MG63 (cell line): ENCODE data around the gene ZNF8. TPM values are rescaled to one million over a fixed set of nuclear protein-coding genes. Genes with fewer than 3 reads are reported as not detected.
"Not testable (repeated sequence)": the region's sequence is repeated elsewhere in the genome, so short reads cannot be mapped to it uniquely, and the experiment has no call there.

Experiments used
- DNase-seq: peaks from one replicate; pipeline ENCODE4 v3.0.0-alpha.2; 2020
- H3K27me3 ChIP-seq: fragments of 250-450 bp; sonication (Bioruptor Pico); 2 replicates; pipeline ENCODE4 v1.5.1; 2020; ENCODE audit warnings: mild to moderate bottlenecking, moderate library complexity
- H3K36me3 ChIP-seq: fragments of 250-450 bp; sonication (Bioruptor Pico); 2 replicates; pipeline ENCODE4 v1.5.1; 2020; ENCODE audit warnings: mild to moderate bottlenecking, moderate library complexity
- H3K4me3 ChIP-seq: fragments of 250-450 bp; sonication (Bioruptor Pico); 2 replicates; pipeline ENCODE4 v1.5.1; 2020; ENCODE audit warnings: mild to moderate bottlenecking, moderate library complexity
- H3K9me3 ChIP-seq: fragments of 250-450 bp; sonication (Bioruptor Pico); 2 replicates; pipeline ENCODE4 v1.5.1; 2020; ENCODE audit warnings: mild to moderate bottlenecking, moderate library complexity
- total RNA-seq: library from RNA; depleted of rRNA; stranded (reverse); fragments of >200 nt; shearing (Covaris generic); gene quantifications from 2 replicates; pipeline ENCODE4 v1.2.3, GENCODE V29; 2014; ENCODE audit warnings: low replicate concordance; rRNA removed

ZNF8 gene
- 1.5 and 3.0 TPM in 2 replicates for total RNA-seq

DNA sequence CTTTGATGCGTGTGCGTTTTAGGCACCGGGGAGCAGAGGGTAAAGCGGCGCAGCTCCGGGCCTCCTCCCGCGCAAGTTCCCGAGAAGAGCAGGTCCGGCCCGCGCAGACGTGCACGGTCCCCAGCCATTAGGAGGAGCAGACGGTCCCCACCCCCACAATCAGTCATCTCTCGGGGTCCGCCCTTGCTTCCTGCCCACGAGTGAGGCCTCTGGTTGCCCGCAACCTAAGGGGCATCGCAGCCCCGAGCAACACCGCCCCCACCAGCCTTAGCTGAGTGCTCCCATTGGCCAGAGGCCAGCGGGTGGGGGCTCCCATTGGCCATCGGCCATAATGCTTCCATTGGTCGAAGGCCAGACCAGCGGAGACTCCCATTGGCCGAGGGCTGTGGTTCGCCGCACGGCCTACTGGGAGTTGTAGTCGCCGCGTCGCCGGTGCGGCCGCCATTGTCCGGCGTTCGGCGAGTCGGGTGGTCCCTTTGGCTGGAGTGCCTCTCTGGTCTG, at the start of gene ZNF8:
TSS of gene ZNF8 (plus strand) at position 415 of the 501 bp plus-strand sequence. CDS start 127 bp downstream, outside the sequence.
- no peaks in the 10 kb centered on the region for H3K27me3 ChIP-seq
- peak; percentile 96 for DNase-seq
- peak within 1 kb of the TSS; percentile 78 for H3K4me3 ChIP-seq
- peaks cover 39% of the 10 kb centered on the region for H3K9me3 ChIP-seq
- peaks cover 29% of the 10 kb centered on the region for H3K36me3 ChIP-seq

DNA sequence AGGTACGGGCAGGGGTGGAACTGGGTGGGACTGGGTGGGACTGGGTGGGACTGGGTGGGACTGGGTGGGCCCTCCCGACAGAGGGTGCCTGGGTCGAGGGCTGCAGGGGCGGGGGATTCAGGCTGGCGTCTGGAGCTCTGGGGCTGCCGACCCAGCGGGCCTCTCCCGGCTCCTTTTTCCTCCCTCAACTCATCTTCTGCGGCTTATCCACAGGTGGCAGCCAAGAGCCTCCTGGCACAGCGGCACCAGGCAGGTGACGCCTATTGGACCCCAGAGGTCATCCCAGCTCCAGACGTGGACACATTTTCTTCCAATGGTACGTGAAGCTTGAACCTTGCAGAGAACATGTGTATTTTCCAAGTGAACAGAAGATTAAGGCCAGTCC, 49.5 kb upstream of the ZNF8 start:
- peak; percentile 6 for DNase-seq
- H3K9me3 ChIP-seq, result peaks cover 30% of the 10 kb centered on the region
- H3K4me3 ChIP-seq, result peak overlapping the region; percentile 52
- H3K36me3 ChIP-seq, result peaks cover 17% of the 10 kb centered on the region
- H3K27me3 ChIP-seq, result no peaks in the 10 kb centered on the region

DNA sequence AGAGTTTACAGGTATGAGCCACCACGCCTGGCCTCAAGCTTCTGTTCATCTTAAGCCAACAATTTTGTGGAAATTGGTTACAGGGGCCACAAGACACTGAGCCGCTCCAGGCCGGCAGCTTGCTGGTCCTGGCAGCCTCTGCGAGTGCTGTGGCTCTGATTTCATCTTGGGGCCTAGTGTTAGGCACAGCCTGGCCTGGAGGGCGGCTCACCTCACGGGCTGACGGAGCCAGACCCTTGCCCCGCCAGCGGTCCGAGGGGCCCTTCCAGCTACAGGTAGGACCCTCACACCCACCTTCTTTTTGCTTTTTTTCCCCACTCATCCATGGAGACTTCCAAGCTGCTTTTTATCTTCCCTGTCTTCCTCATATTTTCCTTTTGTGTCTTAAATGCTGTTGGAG, 41.4 kb upstream of the ZNF8 start:
- Histone ChIP-seq H3K4me3 (no peak overlapping the region), H3K27me3 (no peaks in the 10 kb centered on the region), H3K9me3 (peaks cover 9% of the 10 kb centered on the region), H3K36me3 (peaks cover 7% of the 10 kb centered on the region)
- no peak for DNase-seq

DNA sequence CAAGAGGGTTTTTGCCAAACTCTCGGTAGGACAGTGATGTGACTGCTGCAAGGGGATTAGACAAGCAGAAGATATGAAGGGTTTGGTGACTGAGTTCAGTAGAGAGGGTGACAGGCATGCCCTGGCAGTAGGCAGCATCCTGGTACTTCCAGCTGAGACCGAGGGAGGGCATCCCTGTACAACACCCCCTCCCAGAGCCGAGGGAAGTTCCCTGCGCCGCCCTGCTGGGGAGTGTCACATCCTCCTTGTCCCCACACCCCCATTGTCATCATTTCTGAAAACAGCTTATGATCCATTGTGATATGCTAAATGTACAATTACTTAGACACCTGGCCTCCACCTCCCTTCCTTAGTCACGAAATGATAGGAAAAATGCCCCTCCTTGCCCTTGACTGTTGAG, 35.4 kb upstream of the ZNF8 start:
- no peak for DNase-seq
- Histone ChIP-seq H3K9me3 (peaks cover 17% of the 10 kb centered on the region), H3K27me3 (no peaks in the 10 kb centered on the region), H3K36me3 (peaks cover 15% of the 10 kb centered on the region), H3K4me3 (no peak overlapping the region)

DNA sequence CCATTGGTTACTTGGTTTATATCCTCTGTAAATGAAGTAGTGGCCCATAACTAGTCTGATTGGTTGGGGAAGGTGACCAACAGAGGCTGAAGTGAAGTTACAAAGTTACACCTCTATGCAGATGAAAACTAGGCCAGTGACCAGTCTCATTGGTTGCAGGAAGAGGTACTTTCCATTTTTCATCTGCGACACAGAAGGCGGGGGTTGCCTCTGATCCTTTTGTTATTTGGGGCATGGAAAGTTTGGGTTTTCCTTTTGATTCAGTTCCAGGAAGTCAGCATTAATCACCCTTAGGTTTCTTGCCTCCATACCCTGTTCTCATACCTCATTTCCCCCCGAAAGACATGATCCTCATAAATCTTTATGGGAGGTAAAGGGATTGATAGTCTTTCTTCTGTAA, 29.9 kb upstream of the ZNF8 start:
- DNase-seq, result no peak
- no peak overlapping the region for H3K4me3 ChIP-seq
- peaks cover 23% of the 10 kb centered on the region for H3K36me3 ChIP-seq
- no peaks in the 10 kb centered on the region for H3K27me3 ChIP-seq
- peaks cover 62% of the 10 kb centered on the region for H3K9me3 ChIP-seq

DNA sequence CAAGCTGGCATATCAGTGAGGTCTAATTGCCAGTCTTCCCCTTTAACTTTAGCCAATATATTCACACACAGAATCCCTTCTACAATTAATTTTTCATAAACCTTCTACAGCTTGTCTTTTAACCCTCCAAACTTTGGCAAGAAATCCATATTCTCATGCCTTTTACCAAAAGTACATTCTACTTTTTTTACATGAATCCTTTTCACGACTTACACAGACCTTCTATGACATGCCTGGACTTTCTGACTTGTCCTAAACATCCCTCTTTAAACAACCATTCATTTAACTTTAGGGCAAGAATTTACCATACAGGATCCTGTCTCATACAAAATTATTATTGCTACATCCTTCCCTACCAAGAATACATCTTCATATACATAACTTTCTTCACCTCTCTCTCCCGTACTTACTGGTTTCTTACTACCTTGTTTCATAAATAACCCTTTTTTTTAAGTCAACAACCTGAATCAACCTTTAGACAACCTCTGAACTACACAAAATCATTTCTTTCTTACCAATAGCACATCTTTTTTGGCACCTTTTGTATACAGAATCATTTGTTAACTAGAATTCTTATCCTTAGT, 26.6 kb upstream of the ZNF8 start:
- DNase-seq, result no peak
- Histone ChIP-seq H3K27me3 (no peaks in the 10 kb centered on the region), H3K9me3 (peaks cover 62% of the 10 kb centered on the region), H3K4me3 (no peak overlapping the region), H3K36me3 (peaks cover 20% of the 10 kb centered on the region)

DNA sequence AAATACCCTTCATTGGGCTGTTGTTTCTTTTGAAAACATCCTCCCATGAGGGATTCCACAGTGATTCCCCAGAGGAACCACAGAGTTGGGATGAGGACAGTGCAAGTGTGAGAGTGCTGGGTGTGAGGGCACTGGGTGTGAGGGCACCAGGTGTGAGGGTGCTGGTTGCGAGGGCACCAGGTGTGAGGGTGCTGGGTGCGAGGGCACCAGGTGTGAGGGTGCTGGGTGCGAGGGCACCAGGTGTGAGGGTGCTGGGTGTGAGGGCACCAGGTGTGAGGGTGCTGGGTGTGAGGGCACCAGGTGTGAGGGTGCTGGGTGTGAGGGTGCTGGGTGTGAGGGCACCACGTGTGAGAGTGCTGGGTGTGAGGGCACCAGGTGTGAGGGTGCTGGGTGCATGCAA, 20.5 kb upstream of the ZNF8 start:
- not testable (repeated sequence) for H3K27me3 ChIP-seq, H3K4me3 ChIP-seq, DNase-seq
- Histone ChIP-seq H3K36me3 (peaks cover 40% of the 10 kb centered on the region), H3K9me3 (peaks cover 73% of the 10 kb centered on the region)

DNA sequence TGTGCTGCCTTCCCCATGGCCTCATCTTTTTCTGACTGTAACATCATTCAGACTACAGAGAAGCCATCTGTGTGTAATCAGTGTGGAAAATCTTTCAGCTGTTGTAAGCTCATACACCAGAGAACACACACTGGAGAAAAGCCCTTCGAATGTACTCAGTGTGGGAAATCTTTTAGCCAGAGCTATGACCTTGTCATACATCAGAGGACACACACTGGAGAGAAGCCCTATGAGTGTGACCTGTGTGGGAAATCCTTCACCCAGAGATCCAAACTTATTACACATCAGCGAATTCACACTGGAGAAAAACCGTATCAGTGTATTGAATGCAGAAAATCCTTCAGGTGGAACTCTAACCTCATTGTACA, 17.2 kb upstream of the ZNF8 start:
- Histone ChIP-seq H3K9me3 (peaks cover 69% of the 10 kb centered on the region), H3K27me3 (no peaks in the 10 kb centered on the region), H3K4me3 (no peak overlapping the region), H3K36me3 (peaks cover 52% of the 10 kb centered on the region)
- DNase-seq, result no peak

DNA sequence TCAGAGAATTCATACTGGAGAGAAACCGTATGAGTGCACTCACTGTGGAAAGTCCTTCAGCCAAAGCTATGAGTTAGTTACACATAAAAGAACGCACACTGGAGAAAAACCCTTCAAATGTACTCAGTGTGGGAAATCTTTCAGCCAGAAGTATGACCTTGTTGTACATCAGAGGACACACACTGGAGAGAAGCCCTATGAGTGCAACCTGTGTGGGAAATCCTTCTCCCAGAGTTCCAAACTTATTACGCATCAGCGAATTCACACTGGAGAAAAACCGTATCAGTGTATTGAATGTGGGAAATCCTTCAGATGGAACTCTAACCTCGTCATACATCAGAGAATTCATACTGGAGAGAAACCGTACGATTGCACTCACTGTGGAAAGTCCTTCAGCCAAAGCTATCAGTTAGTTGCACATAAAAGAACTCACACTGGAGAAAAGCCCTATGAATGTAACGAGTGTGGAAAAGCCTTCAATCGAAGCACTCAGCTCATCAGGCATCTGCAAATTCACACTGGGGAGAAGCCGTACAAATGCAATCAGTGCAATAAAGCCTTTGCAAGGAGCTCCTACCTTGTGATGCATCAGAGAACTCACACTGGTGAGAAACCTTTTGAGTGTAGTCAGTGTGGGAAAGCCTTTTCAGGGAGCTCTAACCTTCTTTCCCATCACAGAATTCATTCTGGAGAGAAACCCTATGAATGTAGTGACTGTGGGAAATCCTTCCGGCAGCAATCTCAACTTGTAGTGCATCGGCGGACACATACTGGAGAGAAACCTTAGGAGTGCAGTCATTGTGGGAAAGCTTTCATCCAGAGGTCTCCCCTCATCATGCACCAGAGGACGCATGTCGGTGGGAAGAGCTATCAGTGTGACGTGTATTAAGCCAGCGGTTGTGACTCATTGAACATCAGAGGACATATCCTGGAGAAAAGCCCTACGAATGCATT, 16.5 kb upstream of the ZNF8 start:
- Histone ChIP-seq H3K36me3 (peaks cover 57% of the 10 kb centered on the region), H3K4me3 (no peak overlapping the region)
- DNase-seq, result no peak

DNA sequence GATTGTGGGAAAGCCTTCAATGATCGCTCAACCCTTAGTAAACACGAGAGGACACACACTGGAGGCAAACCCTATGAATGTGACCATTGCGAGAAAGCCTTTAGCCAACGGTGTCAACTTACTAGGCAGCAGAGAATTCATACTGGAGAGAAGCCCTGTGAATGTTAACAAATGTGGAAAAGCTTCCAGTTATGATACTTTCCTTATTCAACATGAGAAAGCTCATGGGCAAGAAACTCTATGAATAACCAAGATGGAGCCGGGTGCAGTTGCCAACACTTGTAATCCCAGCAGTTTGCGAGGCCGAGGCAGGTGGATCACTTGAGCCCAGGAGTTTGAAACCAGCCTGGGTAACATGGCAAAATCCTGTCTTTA, 15.8 kb upstream of the ZNF8 start:
- Histone ChIP-seq H3K36me3 (peaks cover 56% of the 10 kb centered on the region), H3K9me3 (peaks cover 67% of the 10 kb centered on the region), H3K4me3 (no peak overlapping the region), H3K27me3 (no peaks in the 10 kb centered on the region)
- no peak for DNase-seq

More for the DNA sequence above, 16.5 kb upstream of the ZNF8 start:
- Histone ChIP-seq H3K27me3 (no peaks in the 10 kb centered on the region), H3K9me3 (peaks cover 72% of the 10 kb centered on the region)

DNA sequence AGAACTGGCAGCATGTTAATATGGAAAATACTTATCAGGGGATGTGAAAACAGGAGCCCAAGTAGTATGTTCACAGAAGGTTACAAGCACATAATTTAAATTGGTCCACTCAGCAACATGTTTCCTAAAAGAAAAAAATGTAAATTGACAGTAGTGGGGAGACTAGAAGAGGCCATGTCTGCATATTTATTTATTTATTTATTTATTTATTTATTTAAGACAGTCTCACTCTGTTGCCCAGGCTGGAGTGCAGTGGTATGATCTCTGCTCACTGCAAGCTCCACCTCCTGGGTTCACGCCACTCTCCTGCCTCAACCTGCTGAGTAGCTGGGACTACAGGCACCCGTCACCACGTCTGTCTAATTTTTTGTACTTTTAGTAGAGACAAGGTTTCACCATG, 13.7 kb upstream of the ZNF8 start:
- Histone ChIP-seq H3K4me3 (no peak overlapping the region), H3K9me3 (peaks cover 59% of the 10 kb centered on the region), H3K27me3 (no peaks in the 10 kb centered on the region), H3K36me3 (peaks cover 46% of the 10 kb centered on the region)
- no peak for DNase-seq

DNA sequence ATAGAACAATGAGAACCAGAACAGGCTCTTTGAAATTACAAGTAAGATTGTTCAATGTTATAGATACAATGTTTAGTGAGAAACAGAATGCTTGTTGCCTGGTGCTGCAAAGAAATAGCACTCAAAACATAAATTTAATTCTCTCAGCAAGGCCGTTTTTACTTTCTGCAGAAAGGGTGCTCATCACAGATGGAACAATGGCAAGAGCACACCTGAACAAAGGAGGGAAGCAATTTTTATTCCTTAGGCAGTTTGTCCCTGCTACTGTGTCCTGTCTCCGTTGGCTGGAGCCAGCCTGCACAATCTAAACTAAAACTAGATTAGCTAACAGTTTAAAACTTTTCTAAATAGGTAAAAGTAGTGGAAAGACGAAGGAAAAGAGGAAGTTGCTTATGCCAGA, 10.4 kb upstream of the ZNF8 start:
- no peak for DNase-seq
- no peak overlapping the region for H3K4me3 ChIP-seq
- H3K9me3 ChIP-seq, result peaks cover 43% of the 10 kb centered on the region
- no peaks in the 10 kb centered on the region for H3K27me3 ChIP-seq
- H3K36me3 ChIP-seq, result peaks cover 30% of the 10 kb centered on the region; the same call in 1 of the 2 replicates

DNA sequence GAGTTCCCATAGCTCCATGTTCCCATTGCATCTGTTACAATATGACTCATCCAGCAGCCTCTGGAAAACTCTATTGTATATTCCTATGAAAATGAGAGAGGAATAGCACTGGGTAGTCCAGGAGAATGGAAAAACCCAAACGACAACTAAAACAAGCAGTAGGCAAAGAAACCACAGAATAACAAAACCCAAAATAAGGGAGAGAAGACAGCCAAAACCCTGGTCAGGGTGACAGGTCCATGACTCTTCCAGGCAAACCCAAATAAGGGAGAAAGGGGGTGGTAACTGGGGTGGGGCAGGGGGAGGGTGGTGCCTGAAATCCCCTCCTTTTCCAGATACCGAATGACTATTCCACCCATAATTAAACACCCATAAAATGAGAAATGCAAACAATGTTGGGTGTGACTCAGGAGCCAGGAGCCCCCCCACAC, 4.0 kb upstream of the ZNF8 start:
- H3K4me3 ChIP-seq, result no peak overlapping the region
- no peaks in the 10 kb centered on the region for H3K27me3 ChIP-seq
- DNase-seq, result peak; percentile 45
- peaks cover 42% of the 10 kb centered on the region for H3K9me3 ChIP-seq
- H3K36me3 ChIP-seq, result peaks cover 18% of the 10 kb centered on the region

DNA sequence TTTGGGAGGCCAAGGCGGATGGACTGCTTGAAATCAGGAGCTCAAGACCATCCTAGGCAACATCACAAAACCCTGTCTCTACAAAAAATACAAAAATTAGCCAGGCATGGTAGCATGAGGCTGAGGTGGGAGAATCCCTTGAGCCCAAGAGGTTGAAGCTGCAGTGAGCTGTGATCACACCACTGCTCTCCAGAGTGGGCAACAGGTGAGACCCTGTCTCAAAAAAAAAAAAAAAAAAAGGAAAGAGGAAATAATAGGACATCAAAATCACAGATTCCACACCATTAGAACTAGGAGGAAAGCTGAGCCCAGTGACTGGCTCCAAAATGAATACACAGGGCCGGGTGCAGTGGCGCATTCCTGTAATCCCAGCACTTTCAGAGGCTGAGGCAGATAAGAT, 3.2 kb upstream of the ZNF8 start:
- peaks cover 24% of the 10 kb centered on the region for H3K36me3 ChIP-seq

DNA sequence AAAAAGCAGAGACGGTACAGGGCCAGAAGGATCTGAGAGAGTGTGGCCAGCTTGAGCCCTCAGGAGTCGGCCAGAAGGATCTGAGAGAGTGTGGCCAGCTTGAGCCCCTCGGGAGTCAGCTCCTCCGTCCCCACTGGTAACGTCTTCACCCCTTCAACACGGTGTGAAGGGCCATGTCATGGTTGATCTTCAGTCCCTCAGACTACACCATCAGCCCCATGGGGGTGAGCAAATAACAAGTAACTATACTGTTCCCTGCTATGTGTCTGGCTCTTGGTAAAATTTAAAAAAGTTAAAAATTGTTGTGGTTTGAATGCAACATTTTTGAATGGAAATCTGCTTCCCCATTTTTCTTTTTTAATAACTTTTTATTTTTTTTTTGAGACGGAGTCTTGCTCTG, 1.6 kb upstream of the ZNF8 start:
- Histone ChIP-seq H3K36me3 (peaks cover 28% of the 10 kb centered on the region), H3K9me3 (peaks cover 42% of the 10 kb centered on the region), H3K4me3 (no peak overlapping the region), H3K27me3 (no peaks in the 10 kb centered on the region)
- DNase-seq, result no peak

More for the DNA sequence above, 3.2 kb upstream of the ZNF8 start:
- no peak for DNase-seq
- no peak overlapping the region for H3K4me3 ChIP-seq
- peaks cover 46% of the 10 kb centered on the region for H3K9me3 ChIP-seq
- H3K27me3 ChIP-seq, result no peaks in the 10 kb centered on the region

DNA sequence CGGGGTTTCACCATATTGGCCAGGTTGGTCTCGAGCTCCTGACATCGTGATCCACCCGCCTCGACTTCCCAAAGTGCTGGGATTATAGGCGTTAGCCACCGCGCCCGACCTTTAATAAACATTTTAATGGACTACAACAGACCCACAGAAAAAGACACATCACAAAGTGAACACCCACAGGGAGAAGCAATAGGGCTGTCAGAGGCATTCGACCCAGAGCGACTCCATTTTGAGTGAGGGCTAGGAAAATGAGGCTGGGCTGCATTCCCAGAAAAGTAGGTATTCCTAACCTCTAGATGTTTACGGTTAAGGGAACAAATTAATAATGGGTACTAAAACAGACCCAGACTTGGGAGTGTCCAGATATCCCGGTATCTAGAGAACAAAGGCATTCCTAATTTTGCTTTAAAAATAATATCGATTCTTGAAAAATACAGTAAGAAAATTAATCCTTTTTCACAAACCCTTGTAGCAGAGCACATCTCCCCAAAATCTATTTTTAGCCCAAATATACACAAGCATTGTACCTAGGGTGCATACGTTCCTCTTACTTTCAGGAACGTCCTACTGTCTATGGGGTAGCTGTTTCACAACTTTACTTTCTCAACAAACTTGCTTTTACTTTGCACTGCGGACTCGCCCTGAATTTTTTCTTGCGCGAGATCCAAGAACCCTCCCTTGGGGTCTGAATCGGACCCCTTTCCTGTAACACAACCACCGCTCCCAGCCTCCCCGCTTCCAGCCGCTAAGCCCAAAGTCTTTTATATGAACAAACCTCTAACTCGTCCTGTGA, 811 bp upstream of the ZNF8 start:
- no peak for DNase-seq
- peak overlapping the region; percentile 78 for H3K4me3 ChIP-seq

More for the DNA sequence above, 811 bp upstream of the ZNF8 start:
- H3K36me3 ChIP-seq, result peaks cover 28% of the 10 kb centered on the region
- peaks cover 42% of the 10 kb centered on the region for H3K9me3 ChIP-seq
- no peaks in the 10 kb centered on the region for H3K27me3 ChIP-seq
